ENCODE results near the gene FBLN1. TPM values are rescaled to one million over a fixed set of nuclear protein-coding genes. Genes with fewer than 3 reads are reported as not detected.
"Not testable (repeated sequence)": the region's sequence is repeated elsewhere in the genome, so short reads cannot be mapped to it uniquely, and the experiment has no call there.

FBLN1 gene, protein sequence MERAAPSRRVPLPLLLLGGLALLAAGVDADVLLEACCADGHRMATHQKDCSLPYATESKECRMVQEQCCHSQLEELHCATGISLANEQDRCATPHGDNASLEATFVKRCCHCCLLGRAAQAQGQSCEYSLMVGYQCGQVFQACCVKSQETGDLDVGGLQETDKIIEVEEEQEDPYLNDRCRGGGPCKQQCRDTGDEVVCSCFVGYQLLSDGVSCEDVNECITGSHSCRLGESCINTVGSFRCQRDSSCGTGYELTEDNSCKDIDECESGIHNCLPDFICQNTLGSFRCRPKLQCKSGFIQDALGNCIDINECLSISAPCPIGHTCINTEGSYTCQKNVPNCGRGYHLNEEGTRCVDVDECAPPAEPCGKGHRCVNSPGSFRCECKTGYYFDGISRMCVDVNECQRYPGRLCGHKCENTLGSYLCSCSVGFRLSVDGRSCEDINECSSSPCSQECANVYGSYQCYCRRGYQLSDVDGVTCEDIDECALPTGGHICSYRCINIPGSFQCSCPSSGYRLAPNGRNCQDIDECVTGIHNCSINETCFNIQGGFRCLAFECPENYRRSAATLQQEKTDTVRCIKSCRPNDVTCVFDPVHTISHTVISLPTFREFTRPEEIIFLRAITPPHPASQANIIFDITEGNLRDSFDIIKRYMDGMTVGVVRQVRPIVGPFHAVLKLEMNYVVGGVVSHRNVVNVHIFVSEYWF
- 0.27 TPM for total RNA-seq

GRCh38 chr22:45502215-45503049 is at the start of gene FBLN1:
Gene FBLN1 (plus strand): TSS chr22:45502883. CDS start chr22:45502986, 103 bp downstream.
- DNase-seq (ENCODE audit: low read depth in 2 of 3, low spot score in 2 of 3), result peak in 1 of 3 donors; percentile 7

- DNase-seq (ENCODE audit: low read depth in 2 of 3, low spot score in 2 of 3), result no peak
These were observed 48.9 kb upstream of the FBLN1 start for GRCh38 chr22:45453764-45454163.

GRCh38 chr22:45454275-45454674 is 48.4 kb upstream of the FBLN1 start:
- DNase-seq (ENCODE audit: low read depth in 2 of 3, low spot score in 2 of 3), result no peak

GRCh38 chr22:45455212-45455611 is 47.5 kb upstream of the FBLN1 start:
- no peak for DNase-seq (ENCODE audit: low read depth in 2 of 3, low spot score in 2 of 3)

DNA sequence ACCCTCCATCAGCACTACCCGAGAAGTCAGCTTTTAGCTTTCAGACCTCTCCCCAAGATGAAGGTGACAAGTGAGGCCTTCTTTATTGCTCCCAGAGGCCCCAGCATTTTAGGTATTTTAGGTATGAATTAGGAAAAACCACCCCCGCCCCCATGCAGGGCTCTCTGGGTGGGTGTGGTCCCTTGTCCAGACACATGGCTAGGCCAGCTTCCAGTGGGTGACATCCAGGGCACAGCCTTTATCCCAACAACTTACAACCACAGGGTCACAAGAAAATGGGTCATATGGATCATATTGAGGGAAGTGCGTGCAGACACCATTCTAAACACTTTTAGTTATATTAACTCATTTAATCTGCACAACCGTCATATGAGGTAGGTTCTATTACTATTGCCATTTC is 47.1 kb upstream of the FBLN1 start:
- no peak for DNase-seq (ENCODE audit: low read depth in 2 of 3, low spot score in 2 of 3)

DNA sequence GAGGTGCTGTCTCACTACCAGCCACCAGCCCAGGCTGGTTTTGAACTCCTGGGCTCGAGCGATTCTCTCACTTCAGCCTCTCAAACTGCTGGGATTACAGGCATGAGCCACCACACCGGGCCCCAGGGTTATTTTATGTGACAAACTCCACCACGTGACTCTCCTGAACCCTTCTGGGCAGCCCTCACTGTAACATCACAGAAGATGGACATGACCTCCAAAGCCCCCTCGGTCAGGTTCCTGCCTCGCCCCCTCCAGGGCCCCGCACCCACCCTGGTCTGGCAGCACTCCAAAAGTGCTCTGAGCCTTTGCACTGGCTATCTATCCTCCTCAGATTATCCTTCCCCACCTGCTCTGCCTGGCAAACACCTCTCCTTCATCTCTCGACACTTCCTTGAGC is 45.9 kb upstream of the FBLN1 start:
- DNase-seq (ENCODE audit: low read depth in 2 of 3, low spot score in 2 of 3), result no peak

DNA sequence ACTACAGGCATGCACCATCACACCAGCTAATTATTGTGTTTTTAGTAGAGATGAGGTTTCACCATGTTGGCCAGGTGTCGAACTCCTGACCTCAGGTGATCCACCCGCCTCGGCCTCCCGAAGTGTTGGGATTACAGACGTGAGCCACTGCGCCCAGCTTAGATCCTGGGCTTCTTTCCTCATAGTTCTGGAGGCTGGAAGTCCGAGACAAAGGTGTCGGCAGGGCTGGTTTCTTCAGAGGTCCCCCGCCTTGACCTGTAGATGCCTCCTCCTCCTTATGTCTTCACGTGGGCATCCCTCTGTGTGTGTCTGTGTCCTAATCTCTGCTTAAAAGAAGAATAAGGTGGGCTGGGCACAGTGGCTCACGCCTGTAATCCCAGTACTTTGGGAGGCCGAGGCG is 44.2 kb upstream of the FBLN1 start:
- no peak for DNase-seq (ENCODE audit: low read depth in 2 of 3, low spot score in 2 of 3)

DNA sequence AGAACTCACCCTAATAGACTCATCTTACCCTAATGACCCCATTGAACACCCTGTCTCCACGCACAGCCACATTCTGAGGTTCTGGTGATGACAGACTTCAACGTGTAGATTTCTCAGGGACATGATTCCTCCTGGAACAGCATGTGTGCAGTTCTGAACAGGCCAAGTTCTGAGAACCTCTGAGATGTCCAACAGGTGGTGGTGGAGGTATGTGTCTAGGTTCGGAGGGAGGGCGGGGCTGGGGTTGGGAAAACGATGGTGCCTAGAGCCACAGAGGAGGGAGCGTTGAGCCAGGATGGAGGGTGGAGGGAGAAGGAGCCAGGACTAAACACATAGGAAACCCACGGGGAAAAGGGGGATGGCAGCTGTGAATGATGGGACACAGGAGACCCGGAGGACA is 43.4 kb upstream of the FBLN1 start:
- DNase-seq (ENCODE audit: low read depth in 2 of 3, low spot score in 2 of 3), result no peak

GRCh38 chr22:45460288-45461109 is 42.2 kb upstream of the FBLN1 start:
- no peak for DNase-seq (ENCODE audit: low read depth in 2 of 3, low spot score in 2 of 3)

DNA sequence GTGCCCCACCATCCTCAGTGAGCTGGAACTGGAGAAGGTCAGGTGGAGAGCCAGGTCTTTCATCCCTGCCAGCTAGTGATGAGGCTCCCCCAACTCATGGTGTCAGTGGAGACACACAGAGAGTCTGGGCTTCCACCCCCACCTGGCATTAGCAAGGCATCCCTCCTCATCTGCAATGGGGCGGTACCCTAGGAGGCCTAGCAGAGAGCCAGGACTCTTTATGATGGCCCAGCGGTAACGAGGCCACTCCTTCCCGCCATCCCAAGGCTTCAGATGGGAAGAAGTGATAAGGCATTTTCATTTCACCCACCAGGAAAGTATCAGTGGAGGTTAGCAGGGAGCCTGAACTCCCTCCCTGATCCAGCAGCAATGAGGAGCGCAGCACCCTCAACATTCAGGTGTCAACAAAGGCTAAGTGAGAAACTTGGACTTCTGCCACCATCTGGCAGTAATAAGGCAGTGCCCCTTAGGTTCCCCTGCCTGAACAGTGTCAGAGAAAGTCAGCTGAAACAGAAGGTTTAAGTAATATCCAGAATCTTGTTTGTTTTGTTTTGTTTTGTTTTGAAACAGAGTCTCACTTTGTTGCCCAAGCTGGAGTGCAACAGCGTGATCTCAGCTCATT is 40.5 kb upstream of the FBLN1 start:
- peak in 2 of 3 donors; percentile 15 to 40 for DNase-seq (ENCODE audit: low read depth in 2 of 3, low spot score in 2 of 3)

GRCh38 chr22:45463691-45464090 is 39.0 kb upstream of the FBLN1 start:
- DNase-seq (ENCODE audit: low read depth in 2 of 3, low spot score in 2 of 3), result not testable (repeated sequence)

- no peak for DNase-seq (ENCODE audit: low read depth in 2 of 3, low spot score in 2 of 3)
These were observed 37.0 kb upstream of the FBLN1 start for GRCh38 chr22:45465633-45466032.

GRCh38 chr22:45468872-45469271 is 33.8 kb upstream of the FBLN1 start:
- DNase-seq (ENCODE audit: low read depth in 2 of 3, low spot score in 2 of 3), result no peak

DNA sequence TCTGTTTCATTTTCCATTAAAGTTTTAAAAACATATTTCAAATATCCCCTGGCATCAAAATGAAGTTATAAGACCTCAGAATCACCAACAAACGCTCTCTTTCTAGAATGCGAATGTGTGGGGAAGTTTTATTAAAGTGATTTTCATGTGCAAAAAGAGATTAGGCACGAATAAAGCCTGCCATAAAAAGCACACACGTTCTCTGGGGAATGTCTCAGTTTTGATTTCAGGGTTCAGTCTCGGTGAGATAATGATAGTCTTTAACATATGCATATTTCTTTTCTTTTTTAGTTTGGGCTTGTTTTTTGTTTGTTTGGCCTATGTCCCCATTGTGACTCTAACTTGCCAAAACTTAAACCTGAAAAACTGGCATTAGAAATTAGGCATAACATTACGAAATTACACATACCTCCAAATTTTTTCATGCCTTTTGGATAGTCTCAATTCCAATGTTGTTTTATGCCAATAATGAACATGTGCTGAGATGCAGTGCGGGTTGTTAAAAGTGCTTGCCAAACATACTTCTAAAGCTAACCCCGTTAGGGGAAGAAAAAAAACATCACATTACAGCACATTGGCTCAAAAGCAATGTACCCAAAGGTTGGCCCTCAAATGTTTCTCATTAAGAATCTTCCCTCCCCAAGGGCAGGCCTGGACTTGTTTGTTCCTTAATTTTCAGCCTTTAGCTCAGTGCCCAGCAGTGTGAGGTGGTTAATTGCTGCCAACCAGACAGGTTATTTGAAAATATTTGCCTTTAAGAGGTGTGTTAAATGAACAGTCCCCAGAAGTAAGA is 33.2 kb upstream of the FBLN1 start:
- DNase-seq (ENCODE audit: low read depth in 2 of 3, low spot score in 2 of 3), result no peak

- no peak for DNase-seq (ENCODE audit: low read depth in 2 of 3, low spot score in 2 of 3)
These were observed 31.8 kb upstream of the FBLN1 start for GRCh38 chr22:45470871-45471270.

GRCh38 chr22:45472426-45472825 is 30.3 kb upstream of the FBLN1 start:
- no peak for DNase-seq (ENCODE audit: low read depth in 2 of 3, low spot score in 2 of 3)

GRCh38 chr22:45473626-45474237 is 29.0 kb upstream of the FBLN1 start:
- DNase-seq (ENCODE audit: low read depth in 2 of 3, low spot score in 2 of 3), result no peak

DNA sequence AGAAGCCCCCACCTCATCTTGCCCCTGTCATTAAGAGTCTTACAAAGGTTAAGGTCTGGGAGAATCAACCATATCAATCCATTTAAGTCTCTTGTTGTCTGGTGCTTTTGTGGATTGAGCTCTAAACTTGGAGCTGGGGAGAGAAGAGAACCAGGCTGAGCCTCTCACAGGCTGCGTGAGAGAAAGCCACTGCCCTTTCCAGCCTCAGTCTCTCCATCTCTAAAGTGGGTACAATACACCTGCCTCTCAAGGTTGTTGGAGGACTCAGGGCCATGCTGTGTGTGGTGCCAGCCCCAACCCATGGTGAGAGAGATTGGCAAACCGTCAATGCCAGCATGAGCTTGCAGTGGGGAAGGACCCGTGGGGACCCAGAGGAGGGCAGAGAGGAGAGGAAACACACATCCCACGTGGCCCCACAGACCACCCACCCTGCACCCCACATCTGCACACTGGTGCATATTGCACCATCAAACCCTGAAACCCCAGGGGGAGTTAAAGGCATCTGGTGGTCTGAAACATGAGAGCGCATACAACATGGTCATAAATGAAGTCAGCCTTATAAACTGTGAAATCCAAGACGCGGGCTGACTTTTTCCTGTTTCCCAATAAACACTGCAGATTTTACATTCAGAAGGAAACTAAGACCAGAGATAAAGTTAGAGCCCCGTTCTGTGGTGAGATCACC is 27.5 kb upstream of the FBLN1 start:
- DNase-seq (ENCODE audit: low read depth in 2 of 3, low spot score in 2 of 3), result no peak

Data from hematopoietic multipotent progenitor cell (in vitro differentiated cells).